Keratinocyte (primary cell): ENCODE measurements around the gene ESRRG. TPM values are rescaled to one million over a fixed set of nuclear protein-coding genes. Genes with fewer than 3 reads are reported as not detected.

Source experiments
- DNase-seq: peaks from one replicate; pipeline ENCODE4 v3.0.0-alpha.2; 2011; ENCODE audit warnings: low read depth, missing footprints, low spot score
- FAIRE-seq: peaks from 2 replicates; lab custom pipeline; 2011; peaks lifted over from hg19 to GRCh38; lab: Jason Lieb, UNC
- H2AFZ ChIP-seq: 2 replicates; pipeline ENCODE4 v1.6.0; 2012; ENCODE audit warnings: low read length, control low read depth, inconsistent platforms; ENCODE audit not compliant: control insufficient read depth
- H3K27ac ChIP-seq: 2 replicates; pipeline ENCODE4 v1.5.1; 2011; ENCODE audit warnings: low read length; ENCODE audit not compliant: control insufficient read depth, insufficient read depth
- H3K27me3 ChIP-seq: 3 replicates; pipeline ENCODE4 v1.6.0; 2011; ENCODE audit warnings: low read length; ENCODE audit not compliant: control insufficient read depth, insufficient read depth; ENCODE audit errors: extremely low read depth
- H3K36me3 ChIP-seq, 2 experiments: 2 replicates in 1 of 2; 3 replicates in 1 of 2; pipeline ENCODE4 v1.5.1; 2011; ENCODE audit warnings: low read length in 2 of 2, mild to moderate bottlenecking in 1 of 2; ENCODE audit not compliant: control insufficient read depth in 2 of 2, insufficient read depth in 2 of 2; ENCODE audit errors: extremely low read depth in 1 of 2
- H3K4me1 ChIP-seq: 3 replicates; pipeline ENCODE4 v1.5.1; 2011; ENCODE audit warnings: low read length; ENCODE audit not compliant: control insufficient read depth, insufficient read depth; ENCODE audit errors: extremely low read depth
- H3K4me2 ChIP-seq: 3 replicates; pipeline ENCODE4 v1.6.0; 2011; ENCODE audit warnings: low read depth, low read length; ENCODE audit not compliant: control insufficient read depth, insufficient read depth; ENCODE audit errors: extremely low read depth
- H3K4me3 ChIP-seq, 3 experiments: fragments of 200-600 bp in 1 of 3; sonication (generic) in 1 of 3; 2 replicates in 2 of 3; 3 replicates in 1 of 3; pipeline ENCODE4 v1.5.1; 2011 to 2016; ENCODE audit warnings: low read length in 3 of 3, mild to moderate bottlenecking in 3 of 3, control low read depth in 2 of 3, inconsistent platforms in 1 of 3, low read depth in 1 of 3, mixed read lengths in 1 of 3, mixed run types in 1 of 3, moderate library complexity in 1 of 3; ENCODE audit not compliant: control insufficient read depth in 2 of 3, insufficient read depth in 2 of 3; ENCODE audit errors: extremely low read depth in 1 of 3
- H3K79me2 ChIP-seq: 2 replicates; pipeline ENCODE4 v1.6.0; 2012; ENCODE audit warnings: low read length; ENCODE audit not compliant: control insufficient read depth, insufficient read depth
- H3K9ac ChIP-seq: 3 replicates; pipeline ENCODE4 v1.6.0; 2011; ENCODE audit warnings: low read length; ENCODE audit not compliant: control insufficient read depth, insufficient read depth; ENCODE audit errors: extremely low read depth
- H3K9me1 ChIP-seq: 3 replicates; pipeline ENCODE4 v1.6.0; 2011; ENCODE audit warnings: low read length; ENCODE audit not compliant: control insufficient read depth, insufficient read depth; ENCODE audit errors: extremely low read depth
- H3K9me3 ChIP-seq: 2 replicates; pipeline ENCODE4 v1.5.1; 2012; ENCODE audit warnings: low read depth, low read length; ENCODE audit not compliant: control insufficient read depth
- H4K20me1 ChIP-seq: 3 replicates; pipeline ENCODE4 v1.6.0; 2011; ENCODE audit warnings: low read length; ENCODE audit not compliant: control insufficient read depth, insufficient read depth; ENCODE audit errors: extremely low read depth
- CTCF ChIP-seq, 3 experiments: IDR thresholded peaks in 1 of 3; conservative IDR thresholded peaks in 1 of 3; optimal IDR thresholded peaks in 1 of 3; 2 replicates in 2 of 3; 3 replicates in 1 of 3; pipeline versions ENCODE3 to v1.5.1; 2011; ENCODE audit warnings: low read length in 3 of 3, mild to moderate bottlenecking in 3 of 3, moderate library complexity in 2 of 3, control low read depth in 1 of 3, inconsistent platforms in 1 of 3; ENCODE audit not compliant: insufficient read depth in 2 of 3; ENCODE audit errors: extremely low read depth in 1 of 3
- EZH2 ChIP-seq: IDR thresholded peaks from one replicate; pipeline ENCODE4 v1.6.1; 2012; ENCODE audit warnings: inconsistent platforms, mild to moderate bottlenecking, low read length, moderate library complexity
- dilution Hi-C: fragments of 300-500 bp; cut with MboI; formaldehyde crosslinking; loops from one replicate; pipeline ENCODE4 v1.7.0; 2020; ENCODE audit warnings: low sequenced_read_pairs; ENCODE audit not compliant: extremely low pct_ligation_motif_present
- polyA plus RNA-seq, 5 experiments: library from polyadenylated mRNA; depleted of rRNA in 3 of 5; stranded (reverse) in 3 of 5; stranded (forward) in 1 of 5; unstranded in 1 of 5; fragments of >200 nt; gene quantifications; 1 replicate in 1 of 5; 2 replicates in 3 of 5; 3 replicates in 1 of 5; pipeline versions ENCODE4 v1.2.1 to v1.2.3, GENCODE V29; 2011 to 2012; ENCODE audit warnings: missing spikeins in 2 of 5, low read depth in 1 of 5, low replicate concordance in 1 of 5

Gene ESRRG
- polyA plus RNA-seq, 1 donor (not counting 4 experiments of a cell fraction or from before 2014, with no cell fraction given), result 0.08 TPM

- Histone ChIP-seq H2AFZ (no peak overlapping the region), H3K27ac (no peak overlapping the region), H3K9me1 (no peaks in the 10 kb centered on the region), H3K4me3 (no peak overlapping the region), H3K9ac (no peak overlapping the region), H3K79me2 (no peaks in the 10 kb centered on the region), H4K20me1 (no peaks in the 10 kb centered on the region), H3K27me3 (no peaks in the 10 kb centered on the region), H3K4me2 (no peak overlapping the region), H3K4me1 (no peaks in the 10 kb centered on the region), H3K36me3 (no peaks in the 10 kb centered on the region), H3K9me3 (no peaks in the 10 kb centered on the region)
- no peak for TF ChIP-seq EZH2
- no peak for TF ChIP-seq CTCF (optimal IDR thresholded peaks at IDR 0.05 in 1 of 3, IDR thresholded peaks at IDR 0.05 in 1 of 3, conservative IDR thresholded peaks at IDR 0.05 in 1 of 3; ENCODE audit: extremely low read depth in 1 of 3, insufficient read depth in 2 of 3, low read length in 3 of 3)
- DNase-seq (no peak), FAIRE-seq (no peak)
- dilution Hi-C loops, result no loop called here
Observed at GRCh38 chr1:216643176-216643575, 80.1 kb downstream of the ESRRG start.

GRCh38 chr1:216641669-216642460 is 81.4 kb downstream of the ESRRG start:
- dilution Hi-C loops, result no loop called here
- FAIRE-seq (no peak), DNase-seq (no peak)
- Histone ChIP-seq H3K4me2 (no peak overlapping the region), H3K9me1 (no peaks in the 10 kb centered on the region), H3K9me3 (no peaks in the 10 kb centered on the region), H2AFZ (no peak overlapping the region), H3K27me3 (no peaks in the 10 kb centered on the region), H4K20me1 (no peaks in the 10 kb centered on the region), H3K36me3 (no peaks in the 10 kb centered on the region), H3K79me2 (no peaks in the 10 kb centered on the region), H3K4me3 (no peak overlapping the region), H3K4me1 (no peaks in the 10 kb centered on the region), H3K9ac (no peak overlapping the region), H3K27ac (no peak overlapping the region)
- TF ChIP-seq EZH2 (no peak), CTCF (optimal IDR thresholded peaks at IDR 0.05 in 1 of 3, IDR thresholded peaks at IDR 0.05 in 1 of 3, conservative IDR thresholded peaks at IDR 0.05 in 1 of 3; ENCODE audit: extremely low read depth in 1 of 3, insufficient read depth in 2 of 3, low read length in 3 of 3) (no peak)
